Loucy (cell line): ENCODE results near the gene RBMS3.

Source experiments
- CTCF ChIP-seq: fragments of 200-600 bp; sonication (generic); conservative IDR thresholded peaks from 2 replicates; pipeline ENCODE4 v1.5.1; 2014; ENCODE audit warnings: mild to moderate bottlenecking, antibody characterized with exemption, low read length
- EZH2phosphoT487 ChIP-seq: fragments of 200-600 bp; IDR thresholded peaks from 2 replicates; pipeline ENCODE4 v1.6.1; 2018; ENCODE audit warnings: antibody characterized with exemption, mild to moderate bottlenecking, moderate library complexity, borderline replicate concordance

DNA sequence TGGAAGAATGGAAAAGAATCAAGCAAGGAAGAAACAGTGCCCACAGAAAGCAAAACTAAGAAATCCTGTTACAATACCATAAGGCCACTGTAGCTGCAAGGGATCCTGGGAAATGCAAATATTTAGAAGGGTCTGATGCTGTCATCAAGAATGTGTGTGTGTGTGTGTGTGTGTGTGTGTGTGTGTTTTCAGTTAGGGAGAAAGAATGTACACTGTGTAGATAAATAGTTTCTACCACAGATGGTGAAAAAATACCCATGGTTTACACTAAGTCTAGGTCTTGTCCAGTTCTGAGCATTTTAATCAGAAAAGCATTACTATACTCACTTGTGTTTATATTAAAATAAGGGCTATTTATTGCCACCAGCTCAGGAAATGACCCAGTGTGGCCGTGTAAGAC is 355.0 kb downstream of the RBMS3 start:
- TF ChIP-seq CTCF (no peak), EZH2phosphoT487 (no peak)
